Liver (tissue), 9 donors: ENCODE results near the gene ESPN. TPM values are rescaled to one million over a fixed set of nuclear protein-coding genes. Genes with fewer than 3 reads are reported as not detected.

Experiments used
- DNase-seq: peaks from one replicate; pipeline ENCODE4 v3.0.0-alpha.2; 2017; ENCODE audit warnings: low spot score
- H3K27ac ChIP-seq, 2 donors: one replicate each; pipeline ENCODE4 v1.7.0; 2013; ENCODE audit warnings: inconsistent platforms in 2 of 2, low read length in 2 of 2, control low read depth in 1 of 2, low read depth in 1 of 2, mild to moderate bottlenecking in 1 of 2
- H3K27me3 ChIP-seq, 4 donors: one replicate each; pipeline versions ENCODE4 v1.6.1 to v1.7.0; 2013; ENCODE audit warnings: low read length in 3 of 4, inconsistent platforms in 1 of 4, mild to moderate bottlenecking in 1 of 4, moderate library complexity in 1 of 4; ENCODE audit not compliant: control insufficient read depth in 4 of 4, insufficient read depth in 4 of 4
- H3K36me3 ChIP-seq, 4 donors: one replicate each; pipeline versions ENCODE4 v1.6.1 to v1.7.0; 2013; ENCODE audit warnings: low read length in 3 of 4, mild to moderate bottlenecking in 3 of 4, low read depth in 1 of 4, moderate library complexity in 1 of 4; ENCODE audit not compliant: control insufficient read depth in 4 of 4, insufficient read depth in 3 of 4
- H3K4me1 ChIP-seq, 4 donors: one replicate each; pipeline versions ENCODE4 v1.6.1 to v1.7.0; 2013; ENCODE audit warnings: low read length in 3 of 4, mild to moderate bottlenecking in 3 of 4, moderate library complexity in 1 of 4; ENCODE audit not compliant: control insufficient read depth in 4 of 4, insufficient read depth in 4 of 4
- H3K4me3 ChIP-seq, 3 donors: one replicate each; pipeline versions ENCODE4 v1.6.1 to v1.7.0; 2013; ENCODE audit warnings: low read length in 3 of 3, control low read depth in 1 of 3, low read depth in 1 of 3, mild to moderate bottlenecking in 1 of 3
- H3K9ac ChIP-seq, 2 donors: one replicate each; pipeline ENCODE4 v1.7.0; 2013; ENCODE audit warnings: low read length in 2 of 2, mild to moderate bottlenecking in 2 of 2, moderate library complexity in 2 of 2, control low read depth in 1 of 2, low read depth in 1 of 2
- H3K9me3 ChIP-seq, 4 donors: one replicate each; pipeline versions ENCODE4 v1.6.1 to v1.7.0; 2013; ENCODE audit warnings: low read length in 3 of 4; ENCODE audit not compliant: control insufficient read depth in 4 of 4
- ATF3 ChIP-seq: IDR thresholded peaks from 2 replicates; pipeline ENCODE4 v1.6.1; 2016; ENCODE audit warnings: antibody characterized with exemption
- CTCF ChIP-seq: fragments of 150-350 bp; IDR thresholded peaks from 2 replicates; pipeline ENCODE4 v1.5.1; 2017; ENCODE audit warnings: improper control_type of control experiment, low read depth, low read length; ENCODE audit not compliant: missing input control
- EGR1 ChIP-seq, 2 donors: IDR thresholded peaks; 2 replicates each; pipeline ENCODE4 v1.6.1; 2016 to 2018; ENCODE audit warnings: antibody characterized with exemption in 2 of 2, low read depth in 2 of 2
- FOXA1 ChIP-seq: IDR thresholded peaks from 2 replicates; pipeline ENCODE4 v1.6.1; 2016; ENCODE audit warnings: antibody characterized with exemption
- FOXA2 ChIP-seq: IDR thresholded peaks from 2 replicates; pipeline ENCODE4 v1.6.1; 2016; ENCODE audit warnings: antibody characterized with exemption
- GABPA ChIP-seq, 2 donors: IDR thresholded peaks in 1 of 2; conservative IDR thresholded peaks in 1 of 2; 2 replicates each; pipeline ENCODE4 v1.6.1; 2016; ENCODE audit warnings: antibody characterized with exemption in 2 of 2, mild to moderate bottlenecking in 1 of 2, moderate library complexity in 1 of 2
- HNF4A ChIP-seq, 2 donors: conservative IDR thresholded peaks; 2 replicates each; pipeline ENCODE4 v1.6.1; 2016; ENCODE audit warnings: antibody characterized with exemption in 2 of 2, mild to moderate bottlenecking in 2 of 2
- HNF4G ChIP-seq: IDR thresholded peaks from 2 replicates; pipeline ENCODE4 v1.6.1; 2016; ENCODE audit warnings: antibody characterized with exemption
- JUND ChIP-seq, 2 donors: IDR thresholded peaks; 2 replicates each; pipeline ENCODE4 v1.6.1; 2016; ENCODE audit warnings: antibody characterized with exemption in 2 of 2
- NR2F2 ChIP-seq: IDR thresholded peaks from 2 replicates; pipeline ENCODE4 v1.6.1; 2016; ENCODE audit warnings: antibody characterized with exemption
- RAD21 ChIP-seq, 2 donors: IDR thresholded peaks; 2 replicates each; pipeline ENCODE4 v1.6.1; 2016; ENCODE audit warnings: antibody characterized with exemption in 2 of 2, mild to moderate bottlenecking in 2 of 2
- REST ChIP-seq: IDR thresholded peaks from 2 replicates; pipeline ENCODE4 v1.6.1; 2016; ENCODE audit warnings: antibody characterized with exemption, mild to moderate bottlenecking
- RXRA ChIP-seq, 2 donors: IDR thresholded peaks; 2 replicates each; pipeline ENCODE4 v1.6.1; 2017 to 2018; ENCODE audit warnings: antibody characterized with exemption in 2 of 2, mild to moderate bottlenecking in 1 of 2
- SP1 ChIP-seq: IDR thresholded peaks from 2 replicates; pipeline ENCODE4 v1.6.1; 2018; ENCODE audit warnings: antibody characterized with exemption, mild to moderate bottlenecking
- TAF1 ChIP-seq: conservative IDR thresholded peaks from 2 replicates; pipeline ENCODE4 v1.6.1; 2016; ENCODE audit warnings: antibody characterized with exemption, mild to moderate bottlenecking
- YY1 ChIP-seq: IDR thresholded peaks from 2 replicates; pipeline ENCODE4 v1.6.1; 2016; ENCODE audit warnings: antibody characterized with exemption, mild to moderate bottlenecking
- WGBS: extraction: QIAGEN DNeasy Blood & Tissue Kit; methylation state at CpG from one replicate; pipeline ENCODE4 v1.1.7; 2013; 5-methylcytosine and 5-hydroxymethylcytosine counted together
- polyA plus RNA-seq, 2 donors: library from polyadenylated mRNA; stranded (reverse) in 1 of 2; unstranded in 1 of 2; fragments of 200-250 nt in 1 of 2; fragments of >200 nt in 1 of 2; fragmentation: Nextera tagmentation in 1 of 2; extraction: Ambion mirVana in 1 of 2; gene quantifications; one replicate each; pipeline versions ENCODE4 v1.2.1 to v1.2.3, GENCODE V29; 2013 to 2015
- total RNA-seq, 2 donors: library from RNA; depleted of rRNA; stranded (reverse); fragments of >200 nt; gene quantifications; one replicate each; pipeline ENCODE4 v1.2.3, GENCODE V29; 2014
- TF ChIP-seq, protein P1 (sequence below): IDR thresholded peaks from 2 replicates; pipeline ENCODE4 v1.6.1; 2016; ENCODE audit warnings: antibody characterized with exemption
- TF ChIP-seq, protein P2 (sequence below): IDR thresholded peaks from 2 replicates; pipeline ENCODE4 v1.6.1; 2016; ENCODE audit warnings: antibody characterized with exemption
- donor health status: healthy.
- donor health status: healthy.
- donor health status: healthy.
- donor health status: healthy.
- donor health status: healthy.

The ESPN gene
- total and polyA plus RNA-seq, 4 donors, result 61.5 to 103 (median 68.2) TPM

GRCh38 chr1:6500544-6501278 is 76.1 kb downstream of the ESPN start:
- Histone ChIP-seq H3K4me3 (no peak overlapping the region), H3K27ac (no peak overlapping the region), H3K9me3 (no peaks in the 10 kb centered on the region), H3K9ac (no peak overlapping the region), H3K36me3 (no peaks in the 10 kb centered on the region), H3K4me1 (peaks cover 2 to 14% (median 5%) of the 10 kb centered on the region in 4 donors), H3K27me3 (no peaks in the 10 kb centered on the region)
- WGBS, result 87% methylated on average over 27 of the region's 27 CpGs
- no peak for TF ChIP-seq HNF4G
- no peak for TF ChIP-seq HNF4A (conservative IDR thresholded peaks at IDR 0.05)
- TF ChIP-seq FOXA2, result no peak
- no peak for TF ChIP-seq ATF3
- no peak for TF ChIP-seq SP1
- TF ChIP-seq YY1, result no peak
- TF ChIP-seq, protein P1, sequence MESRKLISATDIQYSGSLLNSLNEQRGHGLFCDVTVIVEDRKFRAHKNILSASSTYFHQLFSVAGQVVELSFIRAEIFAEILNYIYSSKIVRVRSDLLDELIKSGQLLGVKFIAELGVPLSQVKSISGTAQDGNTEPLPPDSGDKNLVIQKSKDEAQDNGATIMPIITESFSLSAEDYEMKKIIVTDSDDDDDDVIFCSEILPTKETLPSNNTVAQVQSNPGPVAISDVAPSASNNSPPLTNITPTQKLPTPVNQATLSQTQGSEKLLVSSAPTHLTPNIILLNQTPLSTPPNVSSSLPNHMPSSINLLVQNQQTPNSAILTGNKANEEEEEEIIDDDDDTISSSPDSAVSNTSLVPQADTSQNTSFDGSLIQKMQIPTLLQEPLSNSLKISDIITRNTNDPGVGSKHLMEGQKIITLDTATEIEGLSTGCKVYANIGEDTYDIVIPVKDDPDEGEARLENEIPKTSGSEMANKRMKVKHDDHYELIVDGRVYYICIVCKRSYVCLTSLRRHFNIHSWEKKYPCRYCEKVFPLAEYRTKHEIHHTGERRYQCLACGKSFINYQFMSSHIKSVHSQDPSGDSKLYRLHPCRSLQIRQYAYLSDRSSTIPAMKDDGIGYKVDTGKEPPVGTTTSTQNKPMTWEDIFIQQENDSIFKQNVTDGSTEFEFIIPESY, result no peak
- TF ChIP-seq FOXA1, result no peak
- no peak for DNase-seq

DNA sequence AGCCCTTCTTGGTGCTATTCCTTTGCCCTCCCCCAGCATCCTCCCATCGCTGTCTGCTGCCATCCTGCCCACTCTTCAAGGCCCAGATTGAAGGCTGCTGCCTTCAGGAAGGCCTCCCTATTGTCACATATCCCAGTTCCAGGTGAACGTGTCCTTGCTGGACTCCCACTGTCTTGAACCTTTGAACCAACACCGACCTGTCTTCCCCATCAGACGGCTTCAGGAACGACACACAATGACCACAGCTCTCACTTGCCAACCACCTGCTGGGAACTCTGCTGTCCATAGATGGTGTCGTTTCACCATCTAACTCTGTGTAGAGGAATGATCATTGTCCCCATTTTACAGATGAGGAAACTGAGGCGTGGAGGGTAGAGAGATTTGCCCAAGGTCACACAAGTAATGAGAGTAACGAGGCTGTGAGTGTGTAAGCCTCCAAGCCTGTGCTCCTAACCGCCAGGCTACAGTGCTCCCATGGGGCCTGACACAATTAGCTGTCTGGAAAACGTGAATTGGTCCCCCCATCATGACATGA is 76.8 kb downstream of the ESPN start:
- H3K9ac ChIP-seq, result no peak overlapping the region
- DNase-seq, result no peak
- no peak for TF ChIP-seq SP1
- no peak for TF ChIP-seq RXRA (IDR thresholded peaks at IDR 0.05)
- TF ChIP-seq HNF4A (conservative IDR thresholded peaks at IDR 0.05), result no peak
- no peak for TF ChIP-seq FOXA2
- TF ChIP-seq HNF4G, result no peak
- TF ChIP-seq REST, result no peak
- no peak for TF ChIP-seq EGR1 (IDR thresholded peaks at IDR 0.05; ENCODE audit: low read depth in 2 of 2)
- TF ChIP-seq YY1, result no peak
- no peak for TF ChIP-seq GABPA (IDR thresholded peaks at IDR 0.05 in 1 of 2, conservative IDR thresholded peaks at IDR 0.05 in 1 of 2)
- TF ChIP-seq RAD21 (IDR thresholded peaks at IDR 0.05), result no peak
- no peak for TF ChIP-seq TAF1
- TF ChIP-seq CTCF, result no peak
- TF ChIP-seq JUND (IDR thresholded peaks at IDR 0.05), result no peak
- TF ChIP-seq FOXA1, result no peak
- TF ChIP-seq NR2F2, result no peak
- TF ChIP-seq, protein P1, result no peak
- TF ChIP-seq ATF3, result no peak
- TF ChIP-seq, protein P2, sequence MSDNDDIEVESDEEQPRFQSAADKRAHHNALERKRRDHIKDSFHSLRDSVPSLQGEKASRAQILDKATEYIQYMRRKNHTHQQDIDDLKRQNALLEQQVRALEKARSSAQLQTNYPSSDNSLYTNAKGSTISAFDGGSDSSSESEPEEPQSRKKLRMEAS, result no peak
- H3K4me1 ChIP-seq, result peaks cover 2 to 14% (median 5%) of the 10 kb centered on the region in 4 donors
- no peak overlapping the region for H3K4me3 ChIP-seq
- H3K36me3 ChIP-seq, result no peaks in the 10 kb centered on the region
- no peaks in the 10 kb centered on the region for H3K27me3 ChIP-seq
- H3K9me3 ChIP-seq, result no peaks in the 10 kb centered on the region
- WGBS, result 79% methylated on average over 10 of the region's 10 CpGs
- no peak overlapping the region for H3K27ac ChIP-seq
